A172 (cell line): Measurements from ENCODE around the gene IRAK4. TPM values are rescaled to one million over a fixed set of nuclear protein-coding genes. Genes with fewer than 3 reads are reported as not detected.
"Not testable (repeated sequence)": the region's sequence is repeated elsewhere in the genome, so short reads cannot be mapped to it uniquely, and the experiment has no call there.

Experiments used
- DNase-seq: peaks from one replicate; pipeline ENCODE4 v3.0.0-alpha.2; 2015; ENCODE audit warnings: low spot score
- total RNA-seq: library from RNA; depleted of rRNA; stranded (reverse); fragments of >200 nt; shearing (Covaris generic); gene quantifications from 2 replicates; pipeline ENCODE4 v1.2.3, GENCODE V29; 2014; rRNA removed

The IRAK4 gene
- 13.9 and 16.8 TPM in 2 replicates for total RNA-seq

DNA sequence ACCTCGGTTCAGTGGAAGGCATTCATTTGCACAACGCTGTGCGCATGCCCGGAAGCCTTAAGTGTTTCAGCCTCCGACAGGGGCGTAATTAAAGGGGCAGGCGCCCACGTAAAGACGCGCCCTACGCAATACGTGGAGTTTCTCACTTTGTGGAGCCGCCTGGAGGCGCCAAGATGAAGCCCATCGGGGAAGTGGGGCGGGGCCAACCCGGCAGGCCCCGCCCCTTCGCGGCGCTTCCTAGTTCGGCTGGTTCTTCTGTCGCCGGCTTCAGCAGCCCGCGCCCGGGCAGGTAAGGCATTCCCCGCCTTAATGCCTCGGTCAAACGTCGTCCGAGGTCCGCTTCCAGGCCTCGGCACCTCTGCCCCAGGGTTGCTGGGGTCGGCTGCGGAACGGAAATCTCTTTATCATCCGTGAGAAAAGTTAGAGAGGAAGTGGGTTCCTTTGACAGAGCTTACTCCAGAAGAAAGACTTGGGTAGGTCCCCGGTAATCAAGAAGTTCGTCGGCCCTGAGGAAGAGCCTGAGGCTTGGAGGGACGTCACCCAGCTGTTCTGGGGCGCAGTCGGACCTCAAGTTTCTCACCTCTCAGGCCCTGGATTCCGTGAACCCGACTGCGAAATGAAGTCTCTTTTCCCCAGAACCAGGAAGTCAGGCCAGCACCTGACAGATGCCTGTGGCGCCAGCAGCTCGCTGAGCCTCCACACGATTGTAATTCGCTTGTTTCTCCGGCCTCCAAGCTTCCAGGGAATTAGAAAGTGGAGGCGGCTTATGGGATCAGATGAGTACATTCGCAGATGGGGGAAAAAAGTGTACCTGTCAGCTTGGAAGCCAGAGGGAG, at the start of gene IRAK4, which contains the start of gene PUS7L:
TSS of gene IRAK4 (plus strand) at position 224 of the 836 bp plus-strand sequence. CDS start 9,161 bp downstream, outside the sequence.
TSS of gene PUS7L (minus strand) at position 63 of the 836 bp plus-strand sequence. CDS start 3,545 bp downstream, outside the sequence.
- peak; percentile 93 for DNase-seq

DNA sequence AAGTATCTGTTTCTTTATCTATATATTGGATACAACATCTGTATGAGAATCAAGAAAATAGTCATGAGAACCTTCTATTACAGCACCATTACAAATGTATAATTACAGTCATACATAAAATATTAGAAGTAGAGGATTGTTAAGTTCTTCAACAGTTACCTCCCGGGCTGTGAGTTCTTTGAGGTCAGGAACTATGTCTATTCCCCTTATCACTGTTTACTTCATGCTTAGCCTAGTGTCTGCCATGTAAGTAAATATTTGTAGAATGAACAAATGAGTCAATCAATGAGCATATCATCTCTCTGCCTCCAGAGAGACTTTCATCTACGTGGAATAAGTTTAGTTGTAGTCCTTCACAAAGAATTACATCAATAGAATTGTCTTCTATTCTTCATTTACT, 47.4 kb upstream of the IRAK4 start:
- no peak for DNase-seq

DNA sequence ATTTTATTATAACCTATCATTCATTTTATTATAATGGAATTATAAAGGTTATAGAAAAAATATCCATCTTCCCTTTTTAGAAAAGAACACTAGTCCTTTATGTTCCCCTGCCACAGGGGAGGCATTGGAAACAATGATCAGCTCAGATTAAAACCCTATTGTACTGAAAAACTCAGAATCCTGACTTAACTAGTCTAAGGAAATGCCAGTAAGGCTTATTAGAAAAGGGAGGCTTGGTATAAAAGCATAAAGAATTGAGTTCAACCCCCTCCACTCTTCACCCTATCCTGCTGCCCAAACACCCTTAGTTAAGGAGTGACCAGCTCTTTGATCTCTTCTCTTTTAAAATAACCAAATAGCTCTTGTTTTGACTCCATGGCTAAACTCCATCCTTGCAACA, 36.1 kb upstream of the IRAK4 start:
- no peak for DNase-seq

DNA sequence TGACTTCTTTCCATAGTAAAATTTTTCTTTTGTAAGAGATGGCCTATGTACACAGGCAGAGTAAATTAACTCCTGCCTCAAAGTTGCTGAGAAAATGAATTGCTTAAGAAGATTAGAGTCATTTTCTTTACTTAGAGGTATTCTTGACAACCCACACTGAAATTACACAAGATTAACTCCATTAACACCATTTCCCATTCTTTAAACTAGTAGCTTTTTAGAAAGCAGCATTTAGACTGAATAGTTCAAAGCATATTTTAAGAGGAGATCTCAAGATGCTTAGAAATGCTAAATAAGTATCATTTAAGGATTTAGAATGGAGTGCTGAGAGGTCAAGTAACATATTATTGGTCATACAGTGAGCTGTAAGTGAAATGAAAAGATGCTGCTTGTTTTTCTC, 35.6 kb upstream of the IRAK4 start:
- DNase-seq, result no peak

DNA sequence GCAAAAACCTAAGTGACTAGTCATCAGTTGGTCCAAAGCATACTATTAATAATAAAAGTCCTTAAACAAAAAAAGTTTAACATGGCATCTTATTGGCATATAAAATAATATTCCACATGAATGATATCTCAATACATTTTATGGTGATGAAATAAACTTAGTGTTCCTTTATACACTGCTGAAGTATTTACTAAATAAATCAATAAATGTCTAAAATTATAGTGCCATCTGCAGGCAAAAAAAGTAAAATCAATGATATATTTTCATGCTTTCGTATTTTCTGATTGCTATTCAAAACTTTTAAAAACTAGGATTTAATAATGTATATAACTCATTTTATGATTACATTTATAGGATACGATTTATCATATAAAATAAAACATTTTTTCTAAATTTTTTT, 30.6 kb upstream of the IRAK4 start:
- DNase-seq, result no peak

DNA sequence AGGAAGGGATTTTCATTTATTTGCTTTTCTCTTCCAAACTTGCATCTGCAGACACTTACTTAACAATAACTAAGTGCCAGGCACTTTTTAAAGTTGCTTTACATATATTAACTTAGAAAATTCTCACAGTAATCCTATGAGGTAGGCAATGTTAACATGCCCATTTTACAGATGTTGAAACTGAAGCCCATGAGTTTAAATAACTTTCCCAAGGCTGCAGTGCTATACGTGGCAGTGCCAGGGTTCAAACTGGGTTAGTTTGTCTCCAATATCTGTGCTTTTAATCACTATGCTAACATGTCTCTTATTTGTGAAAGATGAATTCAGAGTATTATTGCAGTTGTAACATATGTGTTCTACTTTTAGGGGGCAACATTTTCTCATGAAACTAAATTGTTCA, 30.1 kb upstream of the IRAK4 start:
- DNase-seq, result no peak

DNA sequence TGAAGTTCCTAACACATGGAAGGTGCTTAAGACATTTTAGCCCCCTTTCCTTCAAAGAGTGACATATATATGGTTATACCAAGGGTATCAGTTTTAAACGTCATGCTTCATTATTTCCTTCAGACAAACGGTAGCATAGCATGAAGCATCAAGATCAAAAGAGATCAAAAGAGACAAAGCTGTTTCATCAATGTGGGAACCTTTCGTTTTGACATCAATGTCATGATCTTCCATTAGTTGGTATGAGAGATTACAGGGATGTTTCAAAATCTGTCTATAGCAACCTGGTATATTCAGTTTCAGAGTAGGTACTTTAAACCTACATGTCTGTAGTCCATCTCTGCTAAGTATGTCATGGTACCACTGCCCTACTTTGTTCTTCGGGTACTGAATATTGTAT, 28.5 kb upstream of the IRAK4 start:
- no peak for DNase-seq

DNA sequence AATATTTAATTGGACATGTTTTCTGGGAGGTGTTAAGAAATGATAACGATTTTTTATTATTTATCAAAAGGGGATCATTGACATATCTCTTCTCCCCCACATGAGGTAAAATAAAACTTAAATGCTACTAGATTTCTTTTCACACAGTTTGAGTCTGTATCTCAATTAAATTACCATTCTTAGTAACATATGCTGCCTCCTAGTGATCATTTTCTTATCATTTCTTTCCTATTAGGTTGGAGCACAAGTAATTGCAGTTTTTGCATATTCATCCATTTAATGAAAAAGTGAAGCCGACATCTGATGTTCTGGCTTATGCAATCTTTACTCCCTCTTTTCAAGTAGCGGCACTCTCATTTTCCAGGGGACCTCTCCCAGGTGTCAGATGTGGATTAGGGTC, 25.1 kb upstream of the IRAK4 start:
- DNase-seq, result no peak

DNA sequence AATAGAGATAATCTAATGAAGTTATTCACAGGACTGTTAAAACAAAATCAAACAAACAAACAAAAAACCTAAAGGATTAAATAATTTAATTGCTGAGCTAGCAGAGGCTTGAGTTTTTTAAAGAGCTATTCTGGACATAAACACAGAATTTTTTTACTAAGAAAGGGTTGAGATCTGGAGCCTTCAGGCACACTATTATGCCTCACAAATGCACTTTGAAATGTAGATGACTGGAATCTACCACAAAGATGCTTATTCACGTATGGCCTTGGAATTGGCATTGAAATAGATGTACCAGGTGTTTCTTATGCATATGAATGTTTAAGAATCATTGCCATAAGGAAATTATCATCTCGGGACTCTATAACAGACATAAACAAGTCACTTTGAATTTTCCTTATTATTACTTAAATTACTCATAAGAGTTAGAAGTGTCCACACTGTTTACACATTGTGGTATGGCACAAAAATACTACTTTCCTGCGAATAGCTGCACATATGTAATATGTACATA, 21.8 kb upstream of the IRAK4 start:
- DNase-seq, result no peak

DNA sequence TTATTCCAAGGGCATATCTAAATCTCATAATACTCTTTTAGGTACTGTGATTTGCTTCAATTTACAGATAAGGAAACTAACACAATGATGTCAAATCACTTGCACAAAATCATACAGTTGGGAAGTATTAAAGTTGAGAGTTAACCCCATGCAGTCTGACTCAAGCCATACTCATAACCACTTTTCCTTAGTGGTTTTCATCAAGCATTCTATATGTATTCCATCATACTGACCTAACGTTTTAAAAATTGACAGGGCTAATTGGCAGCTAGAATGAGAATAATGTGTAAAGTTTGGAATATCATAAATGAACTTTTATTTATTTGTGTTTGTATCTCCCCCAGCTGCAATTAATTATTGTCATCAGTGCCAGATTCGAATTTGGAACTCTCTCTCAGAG, 21.1 kb upstream of the IRAK4 start:
- peak; percentile 6 for DNase-seq

DNA sequence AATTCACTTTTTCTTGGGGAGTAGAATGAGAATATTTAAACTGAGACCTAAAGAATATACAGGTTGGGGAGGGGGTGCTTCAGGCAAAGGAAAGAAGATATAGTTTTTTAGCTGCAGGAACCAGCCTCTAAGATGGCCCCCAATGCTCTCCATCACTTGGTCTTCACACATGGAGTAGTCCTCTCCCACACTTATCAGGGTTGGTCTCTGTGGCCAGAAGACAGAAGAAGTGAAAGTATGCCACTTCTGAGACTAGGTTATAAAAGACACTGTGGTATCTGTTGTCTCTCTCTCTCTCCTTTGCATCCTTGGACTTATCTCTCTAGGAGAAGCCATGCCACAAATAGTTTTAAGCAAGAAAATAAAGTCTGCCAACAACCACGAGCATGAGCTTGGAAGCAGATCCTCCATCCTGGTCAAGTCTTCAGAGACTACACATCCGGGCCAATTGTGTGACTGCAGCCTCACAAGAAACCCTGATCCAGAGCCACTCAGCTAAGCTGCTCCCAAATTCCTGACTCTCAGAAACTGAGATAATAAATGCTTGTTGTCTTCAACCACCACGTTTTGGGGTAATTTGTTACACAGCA, 18.1 kb upstream of the IRAK4 start:
- DNase-seq, result no peak

DNA sequence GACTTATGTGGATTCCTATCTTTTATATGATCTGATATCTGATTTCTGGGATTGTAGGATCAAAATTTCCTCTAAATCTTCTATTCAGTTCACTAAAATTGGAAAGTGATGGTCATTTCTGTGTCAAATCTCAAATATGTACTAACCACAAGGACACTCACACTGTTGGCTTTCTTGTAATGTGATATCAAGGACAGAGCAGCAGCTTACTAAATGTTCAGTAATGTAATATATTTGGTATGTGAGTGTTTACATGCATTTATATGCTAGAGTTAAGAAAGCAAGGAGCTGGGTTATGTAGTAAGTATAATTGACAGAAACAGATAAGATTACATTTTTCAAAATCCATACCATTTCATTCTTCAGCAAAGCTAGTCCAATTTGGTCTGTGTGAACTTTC, 16.6 kb upstream of the IRAK4 start:
- no peak for DNase-seq

DNA sequence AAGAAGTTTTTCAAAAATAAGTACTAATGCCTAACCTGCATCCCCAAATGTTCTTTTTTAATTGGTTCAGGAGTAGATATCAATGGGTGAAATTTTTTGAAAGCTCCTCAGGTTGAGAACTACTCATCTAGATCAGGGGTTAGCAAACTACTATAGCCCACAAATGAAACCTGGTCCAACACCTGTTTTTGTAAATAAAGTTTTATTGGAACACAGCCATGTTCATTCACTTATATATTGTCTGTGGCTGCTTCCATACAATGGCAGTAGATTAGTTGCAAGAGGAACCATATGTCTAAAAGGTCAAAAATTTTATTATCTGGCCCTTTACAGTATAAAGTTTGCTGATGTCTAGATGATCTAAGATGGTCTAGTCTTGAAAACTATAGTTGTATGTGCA, 13.9 kb upstream of the IRAK4 start:
- DNase-seq, result no peak

DNA sequence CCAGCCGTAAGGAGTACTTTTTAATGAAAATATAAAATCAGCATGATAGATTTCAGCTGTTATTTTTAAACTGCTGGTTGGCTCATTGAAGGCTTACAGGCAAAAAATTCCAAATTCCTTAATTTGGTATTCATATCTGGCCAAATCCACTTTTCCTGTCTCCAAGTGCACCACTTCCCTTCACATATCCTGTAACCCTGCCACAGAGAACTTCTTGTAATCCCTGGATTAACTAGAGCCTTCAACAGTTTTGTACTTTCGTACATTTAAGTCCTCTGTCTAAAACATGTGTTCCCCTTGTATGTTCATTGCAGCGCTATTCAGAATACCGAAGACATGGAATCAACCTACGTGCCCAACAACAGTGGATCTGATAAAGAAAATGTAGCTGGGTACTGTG, 9.7 kb upstream of the IRAK4 start:
- DNase-seq, result no peak

DNA sequence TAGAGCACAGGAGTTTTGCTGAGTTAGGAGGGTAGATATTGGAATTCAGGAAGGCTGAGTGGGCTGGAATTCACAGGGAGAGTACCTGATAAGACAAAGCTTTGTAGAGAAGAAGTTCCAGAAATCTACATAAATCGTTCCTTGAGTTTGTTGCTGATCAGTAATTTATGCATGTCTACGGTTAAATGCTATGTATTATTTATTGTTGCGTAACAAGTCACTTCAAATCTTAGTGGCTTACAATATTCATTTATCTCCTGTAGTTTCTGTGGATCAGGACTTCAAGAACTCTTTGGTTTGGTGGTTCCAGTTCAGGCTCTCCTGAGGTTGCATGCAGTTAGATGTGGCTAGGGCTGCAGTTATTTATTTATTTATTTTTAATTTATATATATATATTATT, 7.9 kb upstream of the IRAK4 start:
- DNase-seq, result no peak

DNA sequence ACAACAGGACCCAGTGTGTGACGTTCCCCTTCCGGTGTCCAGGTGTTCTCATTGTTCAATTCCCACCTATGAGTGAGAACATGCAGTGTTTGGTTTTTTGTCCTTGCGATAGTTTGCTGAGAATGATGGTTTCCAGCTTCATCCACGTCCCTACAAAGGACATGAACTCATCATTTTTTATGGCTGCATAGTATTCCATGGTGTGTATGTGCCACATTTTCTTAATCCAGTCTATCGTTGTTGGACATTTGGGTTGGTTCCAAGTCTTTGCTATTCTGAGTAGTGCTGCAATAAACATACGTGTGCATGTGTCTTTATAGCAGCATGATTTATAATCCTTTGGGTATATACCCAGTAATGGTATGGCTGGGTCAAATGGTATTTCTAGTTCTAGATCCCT, 7.4 kb upstream of the IRAK4 start:
- not testable (repeated sequence) for DNase-seq

DNA sequence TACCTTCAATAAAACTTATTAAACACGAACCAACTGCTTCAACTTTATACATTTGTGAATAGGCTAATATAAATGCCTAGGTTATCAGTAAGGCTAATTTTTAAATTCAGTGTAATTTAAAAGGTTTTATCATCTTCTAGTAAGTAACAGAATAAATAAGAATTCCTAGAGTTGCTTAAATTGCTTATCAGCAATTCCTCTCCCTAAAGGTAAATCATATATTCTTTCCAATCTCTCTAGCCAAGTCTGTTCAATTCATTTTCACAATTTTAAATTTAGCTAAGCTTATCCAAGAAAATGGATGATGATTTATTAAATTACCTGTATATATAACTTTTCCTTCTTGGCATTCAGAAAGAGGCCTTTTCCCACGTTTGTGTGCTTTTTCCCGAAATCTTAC, 4.7 kb upstream of the IRAK4 start:
- DNase-seq, result no peak

DNA sequence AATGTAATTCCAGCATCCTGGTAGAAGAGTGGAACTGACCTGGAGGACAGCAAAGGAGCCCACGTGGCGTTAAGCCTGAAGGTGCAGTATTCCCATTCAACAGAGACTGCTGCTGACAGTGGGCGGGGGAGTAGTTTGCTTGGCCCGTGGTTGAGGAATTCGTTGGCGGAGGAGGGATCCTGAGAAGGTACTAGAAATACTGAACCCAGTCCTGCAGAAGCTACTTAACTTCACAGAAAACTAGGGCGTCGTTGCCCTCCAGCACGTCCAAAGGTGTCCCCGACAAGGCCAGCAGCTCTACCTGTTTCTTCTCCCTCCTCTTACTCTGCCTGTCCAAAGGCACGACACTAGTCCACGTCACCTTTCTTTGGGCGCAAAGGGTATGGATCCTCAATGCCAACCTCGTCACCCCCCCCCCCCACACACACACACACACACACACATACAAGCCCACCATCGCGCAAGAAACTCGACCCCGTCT, 464 bp upstream of the IRAK4 start:
- DNase-seq, result peak; percentile 25

DNA sequence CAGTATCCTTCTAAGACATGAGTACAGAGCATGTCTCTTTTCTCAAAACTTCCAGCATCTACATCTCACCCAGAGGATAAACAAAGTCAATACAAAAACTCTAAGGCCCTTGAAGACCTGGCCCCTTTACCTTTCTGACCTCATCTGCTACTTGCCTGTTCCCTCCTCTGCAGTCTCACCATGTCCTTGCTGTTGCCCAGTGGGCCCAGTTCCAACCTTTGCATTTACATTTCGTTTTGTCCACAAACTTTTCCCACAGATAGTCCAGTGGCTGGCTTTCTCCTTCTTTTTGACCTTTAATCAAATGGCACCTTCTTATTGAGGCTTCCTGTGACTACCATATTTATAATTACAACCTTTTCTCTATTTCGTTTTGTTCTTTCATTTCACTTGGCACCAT, 1.6 kb downstream of the IRAK4 start:
- no peak for DNase-seq

DNA sequence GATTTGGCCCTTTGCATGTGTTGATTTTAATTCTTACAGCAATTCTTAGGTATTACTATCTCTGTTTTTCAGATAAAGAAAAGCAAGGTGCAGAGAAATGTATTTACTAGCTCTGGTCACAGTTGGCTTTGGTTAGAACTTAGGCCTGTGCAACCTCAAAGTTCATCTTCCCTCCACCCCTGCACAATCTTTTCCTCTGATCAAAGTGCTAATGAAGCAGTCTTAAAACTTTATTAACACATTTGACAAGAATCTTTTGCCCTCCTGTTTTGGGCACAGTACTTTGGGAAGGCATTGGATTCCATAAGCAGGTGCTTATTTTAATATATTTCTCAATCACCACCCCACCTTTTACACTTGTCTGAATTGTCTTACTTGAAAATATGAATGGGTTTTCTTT, 2.7 kb downstream of the IRAK4 start:
- no peak for DNase-seq

DNA sequence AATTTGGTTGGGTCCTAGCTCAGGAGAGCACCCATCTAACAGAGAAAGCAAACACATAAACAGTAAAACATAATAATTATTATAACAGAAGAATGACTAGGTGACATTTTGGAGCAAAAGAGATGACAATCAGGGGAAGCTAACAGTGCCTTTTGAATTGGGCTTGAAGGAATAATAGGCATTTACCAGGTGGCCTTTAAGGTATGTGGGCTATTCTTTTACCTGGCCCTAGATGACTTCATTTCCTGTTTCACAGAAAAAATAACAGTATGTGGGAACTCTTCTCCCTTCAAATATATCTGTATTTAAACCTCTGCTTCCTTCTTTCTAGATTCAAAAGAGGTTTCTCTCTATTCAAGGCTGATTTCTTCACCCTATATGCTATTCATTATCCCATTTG, 3.8 kb downstream of the IRAK4 start:
- no peak for DNase-seq

DNA sequence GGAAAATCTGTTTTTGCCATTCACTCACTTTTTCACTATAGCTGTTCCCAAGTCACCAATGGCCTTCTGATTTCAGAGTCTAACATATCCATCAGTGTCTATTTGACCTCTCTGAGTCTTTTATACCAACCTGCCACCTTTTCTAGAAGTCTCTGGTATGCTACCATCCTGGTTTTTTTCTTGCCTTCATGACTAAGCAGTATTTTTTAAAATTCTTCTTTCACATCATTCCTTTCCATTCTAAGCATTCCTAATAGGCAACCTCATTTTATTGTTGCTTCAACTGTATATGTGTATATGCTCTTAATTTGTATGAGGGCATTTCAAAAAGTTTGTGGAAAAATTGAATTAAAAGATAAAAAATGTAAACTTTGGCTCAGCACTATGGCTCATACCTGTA, 5.0 kb downstream of the IRAK4 start:
- DNase-seq, result no peak

DNA sequence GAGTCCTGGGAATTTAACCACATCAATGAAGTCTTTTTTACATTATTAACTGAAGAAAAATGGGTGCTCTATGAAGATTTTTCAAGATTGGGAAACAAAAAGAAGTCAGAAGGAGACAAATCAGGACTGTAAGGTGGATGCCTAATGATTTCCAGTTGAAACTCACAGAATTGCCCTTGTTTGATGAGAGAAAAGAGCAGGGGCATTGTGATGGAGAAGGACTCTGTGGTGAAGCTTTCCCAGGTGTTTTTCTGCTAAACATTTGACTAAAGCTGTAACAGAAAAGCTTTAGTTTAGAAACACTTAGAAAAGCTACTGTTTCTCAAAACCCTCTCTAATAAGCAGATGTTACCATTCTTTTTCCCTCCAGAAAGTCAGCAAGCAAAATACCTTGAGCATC, 5.8 kb downstream of the IRAK4 start:
- no peak for DNase-seq
